NOMO-1 (cell line): ENCODE measurements around the gene SPOP.

Source experiments
- DNase-seq, 2 experiments: peaks; one replicate each; lab custom pipeline; 2025; ENCODE audit not compliant: unreplicated experiment in 2 of 2; lab: John Stamatoyannopoulos, UW

Gene SPOP

GRCh38 chr17:49588726-49589576 is 88.9 kb downstream of the SPOP start:
- DNase-seq: no peak

- DNase-seq: no peak
These were observed 89.6 kb downstream of the SPOP start for GRCh38 chr17:49588312-49588711.

- DNase-seq: no peak
These were observed 90.4 kb downstream of the SPOP start for GRCh38 chr17:49587366-49588073.

GRCh38 chr17:49585422-49586027 is 92.4 kb downstream of the SPOP start:
- DNase-seq: no peak

- no peak for DNase-seq
These were observed 94.0 kb downstream of the SPOP start for GRCh38 chr17:49583889-49584288.

- DNase-seq: no peak
These were observed 94.7 kb downstream of the SPOP start for GRCh38 chr17:49583226-49583625.

- DNase-seq: no peak
These were observed 95.1 kb downstream of the SPOP start for GRCh38 chr17:49582789-49583188.

GRCh38 chr17:49582055-49582722 is 95.7 kb downstream of the SPOP start:
- no peak for DNase-seq

- no peak for DNase-seq
These were observed 96.3 kb downstream of the SPOP start for GRCh38 chr17:49581648-49581998.

- no peak for DNase-seq
These were observed 96.8 kb downstream of the SPOP start for GRCh38 chr17:49580981-49581647.

GRCh38 chr17:49580055-49580721 is 97.7 kb downstream of the SPOP start:
- no peak for DNase-seq

GRCh38 chr17:49579522-49579921 is 98.4 kb downstream of the SPOP start:
- no peak for DNase-seq

GRCh38 chr17:49578952-49579500 is 98.9 kb downstream of the SPOP start:
- no peak for DNase-seq

- DNase-seq: no peak
These were observed 99.5 kb downstream of the SPOP start for GRCh38 chr17:49578414-49578813.

GRCh38 chr17:49577963-49578362 is 99.9 kb downstream of the SPOP start:
- no peak for DNase-seq

GRCh38 chr17:49577650-49577934 is 100.3 kb downstream of the SPOP start:
- DNase-seq: no peak

GRCh38 chr17:49576917-49577649 is 100.8 kb downstream of the SPOP start:
- DNase-seq: no peak

GRCh38 chr17:49576088-49576916 is 101.6 kb downstream of the SPOP start:
- no peak for DNase-seq

- DNase-seq: no peak
These were observed 102.2 kb downstream of the SPOP start, which contains the start of gene NXPH3 for GRCh38 chr17:49575679-49576087. TSS of gene NXPH3 (plus strand) at chr17:49575871. CDS start at chr17:49576220, 349 bp downstream.
